GM06990 (cell line): Measurements from ENCODE around the gene MLXIPL.

Source experiments
- DNase-seq: peaks from one replicate; pipeline ENCODE4 v3.0.0-alpha.2; 2011; ENCODE audit not compliant: insufficient read length; ENCODE audit errors: extremely low read depth
- H3K27me3 ChIP-seq: replicated peaks from 2 replicates; pipeline ENCODE4 v1.6.0; 2011; ENCODE audit warnings: low read length; ENCODE audit not compliant: control insufficient read depth, insufficient read depth
- H3K36me3 ChIP-seq: 2 replicates; pipeline ENCODE4 v1.5.1; 2011; ENCODE audit warnings: low read length; ENCODE audit not compliant: control insufficient read depth, insufficient read depth
- H3K4me3 ChIP-seq: replicated peaks from 2 replicates; pipeline ENCODE4 v1.5.1; 2011; ENCODE audit warnings: low read depth, mild to moderate bottlenecking, control low read depth, low read length
- CTCF ChIP-seq: IDR thresholded peaks from 2 replicates; pipeline ENCODE4 v1.5.1; 2011; ENCODE audit warnings: low read length, control low read depth, mild to moderate bottlenecking, inconsistent platforms; ENCODE audit not compliant: insufficient read depth, poor library complexity, severe bottlenecking

The MLXIPL gene

GRCh38 chr7:73623798-73624668 lies at the start of gene MLXIPL:
MLXIPL (minus strand) TSS chr7:73624522; CDS start chr7:73624492, 30 bp downstream.
- Histone ChIP-seq H3K4me3 (no peak within 1 kb of the TSS), H3K36me3 (no peaks in the 10 kb centered on the region), H3K27me3 (peaks cover 3% of the 10 kb centered on the region)
- peak; percentile 57 for DNase-seq
- TF ChIP-seq CTCF, result no peak

GRCh38 chr7:73671857-73672445 lies 47.6 kb upstream of the MLXIPL start:
- H3K27me3 ChIP-seq, result no peaks in the 10 kb centered on the region
- no peak for TF ChIP-seq CTCF
- no peaks in the 10 kb centered on the region for H3K36me3 ChIP-seq
- DNase-seq, result no peak
- no peak overlapping the region for H3K4me3 ChIP-seq

GRCh38 chr7:73671322-73671661 lies 47.0 kb upstream of the MLXIPL start:
- no peak for DNase-seq
- no peaks in the 10 kb centered on the region for H3K27me3 ChIP-seq

GRCh38 chr7:73669858-73670385 lies 45.6 kb upstream of the MLXIPL start:
- no peaks in the 10 kb centered on the region for H3K36me3 ChIP-seq
- no peak for TF ChIP-seq CTCF
- H3K4me3 ChIP-seq, result no peak overlapping the region
- H3K27me3 ChIP-seq, result no peaks in the 10 kb centered on the region
- DNase-seq, result no peak

More at GRCh38 chr7:73671322-73671661, 47.0 kb upstream of the MLXIPL start:
- Histone ChIP-seq H3K4me3 (no peak overlapping the region), H3K36me3 (no peaks in the 10 kb centered on the region)
- no peak for TF ChIP-seq CTCF

GRCh38 chr7:73669288-73669701 lies 45.0 kb upstream of the MLXIPL start:
- no peak for DNase-seq
- no peak overlapping the region for H3K4me3 ChIP-seq
- H3K27me3 ChIP-seq, result no peaks in the 10 kb centered on the region
- no peaks in the 10 kb centered on the region for H3K36me3 ChIP-seq
- TF ChIP-seq CTCF, result no peak
